Smooth muscle cell (in vitro differentiated cells): ENCODE measurements around the gene ANK2. TPM values are rescaled to one million over a fixed set of nuclear protein-coding genes. Genes with fewer than 3 reads are reported as not detected.

Experiments used
- DNase-seq: peaks from one replicate; lab custom pipeline; 2025; ENCODE audit not compliant: unreplicated experiment; lab: John Stamatoyannopoulos, UW
- H2AFZ ChIP-seq: fragments of 200-600 bp; sonication (generic); 2 replicates; pipeline ENCODE4 v1.6.0; 2016; ENCODE audit warnings: antibody characterized with exemption, low read depth, mild to moderate bottlenecking
- H3F3A ChIP-seq: fragments of 200-600 bp; sonication (generic); 2 replicates; pipeline ENCODE4 v1.6.0; 2017; ENCODE audit warnings: antibody characterized with exemption, low read depth
- H3K27ac ChIP-seq: fragments of 200-600 bp; sonication (generic); 2 replicates; pipeline ENCODE4 v1.5.1; 2016; ENCODE audit warnings: low read depth, mild to moderate bottlenecking
- H3K27me3 ChIP-seq: fragments of 200-600 bp; sonication (generic); 2 replicates; pipeline ENCODE4 v1.6.1; 2016; ENCODE audit warnings: low read depth, mild to moderate bottlenecking
- H3K36me3 ChIP-seq: fragments of 200-600 bp; sonication (generic); 2 replicates; pipeline ENCODE4 v1.5.1; 2016; ENCODE audit warnings: low read depth
- H3K4me1 ChIP-seq: fragments of 200-600 bp; sonication (generic); 2 replicates; pipeline ENCODE4 v1.5.1; 2016; ENCODE audit warnings: low read depth
- H3K4me2 ChIP-seq: fragments of 200-600 bp; sonication (generic); 2 replicates; pipeline ENCODE4 v1.6.0; 2016; ENCODE audit warnings: mild to moderate bottlenecking
- H3K4me3 ChIP-seq: fragments of 200-600 bp; sonication (generic); 2 replicates; pipeline ENCODE4 v1.5.1; 2016; ENCODE audit warnings: mild to moderate bottlenecking
- H3K79me2 ChIP-seq: fragments of 200-600 bp; sonication (generic); 2 replicates; pipeline ENCODE4 v1.6.0; 2016; ENCODE audit warnings: low read depth, mild to moderate bottlenecking
- H3K9ac ChIP-seq: fragments of 200-600 bp; sonication (generic); 2 replicates; pipeline ENCODE4 v1.6.0; 2016; ENCODE audit warnings: low read depth
- H3K9me3 ChIP-seq: fragments of 200-600 bp; sonication (generic); replicated peaks from 2 replicates; pipeline ENCODE4 v1.5.1; 2016; ENCODE audit warnings: low read depth
- H4K20me1 ChIP-seq: fragments of 200-600 bp; sonication (generic); 2 replicates; pipeline ENCODE4 v1.6.0; 2016; ENCODE audit warnings: low read depth
- WGBS: methylation state at CpG from one replicate; pipeline ENCODE4 v1.1.7; 2016; ENCODE audit warnings: low lambda C conversion rate; 5-methylcytosine and 5-hydroxymethylcytosine counted together
- polyA plus RNA-seq: library from polyadenylated mRNA; unstranded; fragments of >200 nt; fragmentation: Nextera tagmentation; extraction: Ambion mirVana; gene quantifications from 2 replicates; pipeline ENCODE4 v1.2.1, GENCODE V29; 2016
- total RNA-seq: library from RNA; depleted of rRNA; stranded (reverse); fragments of >200 nt; gene quantifications from 2 replicates; pipeline ENCODE4 v1.2.3, GENCODE V29; 2014
- TF ChIP-seq, protein P1 (sequence below): fragments of 200-600 bp; sonication (generic); IDR thresholded peaks from 2 replicates; pipeline ENCODE4 v1.5.1; 2017; ENCODE audit warnings: borderline replicate concordance, mild to moderate bottlenecking, antibody characterized with exemption; ENCODE audit not compliant: insufficient read depth, poor library complexity, severe bottlenecking

Gene ANK2
- total and polyA plus RNA-seq, 2 experiments from 2014 or later: 2.2 to 8.1 TPM

- H2AFZ ChIP-seq: no peak overlapping the region
- 77% methylated on average over 2 of the region's 2 CpGs for WGBS
Observed at GRCh38 chr4:113144091-113144490, 94.6 kb downstream of the ANK2 start.

DNA sequence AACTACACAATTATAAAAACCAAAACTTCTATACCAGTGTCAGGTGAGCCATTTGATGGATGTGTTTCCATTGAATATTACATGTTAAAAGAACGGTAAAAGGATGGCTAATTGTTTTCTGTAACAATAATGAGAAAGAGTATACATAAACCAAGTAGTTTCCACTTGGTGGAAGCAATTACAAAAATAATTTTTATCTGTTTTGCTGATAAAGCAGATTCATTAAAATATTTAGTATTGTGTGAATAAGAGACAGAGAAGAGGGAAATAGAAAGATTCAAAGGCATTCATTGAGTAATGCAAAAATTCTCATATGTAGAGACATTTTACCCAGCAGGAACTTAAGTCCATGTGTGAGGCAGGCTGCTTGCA, 95.7 kb downstream of the ANK2 start:
- no peaks in the 10 kb centered on the region for H4K20me1 ChIP-seq
- no peaks in the 10 kb centered on the region for H3K27me3 ChIP-seq
- no peak for DNase-seq
- 72% methylated on average over 1 of the region's 1 CpG for WGBS
- H3K4me1 ChIP-seq: peaks cover 22% of the 10 kb centered on the region
- no peaks in the 10 kb centered on the region for H3F3A ChIP-seq
- no peaks in the 10 kb centered on the region for H3K79me2 ChIP-seq
- no peaks in the 10 kb centered on the region for H3K36me3 ChIP-seq
- H3K9me3 ChIP-seq: no peaks in the 10 kb centered on the region
- H3K4me2 ChIP-seq: no peak overlapping the region
- H3K4me3 ChIP-seq: no peak overlapping the region
- no peak overlapping the region for H2AFZ ChIP-seq
- no peak overlapping the region for H3K9ac ChIP-seq
- TF ChIP-seq, protein P1, sequence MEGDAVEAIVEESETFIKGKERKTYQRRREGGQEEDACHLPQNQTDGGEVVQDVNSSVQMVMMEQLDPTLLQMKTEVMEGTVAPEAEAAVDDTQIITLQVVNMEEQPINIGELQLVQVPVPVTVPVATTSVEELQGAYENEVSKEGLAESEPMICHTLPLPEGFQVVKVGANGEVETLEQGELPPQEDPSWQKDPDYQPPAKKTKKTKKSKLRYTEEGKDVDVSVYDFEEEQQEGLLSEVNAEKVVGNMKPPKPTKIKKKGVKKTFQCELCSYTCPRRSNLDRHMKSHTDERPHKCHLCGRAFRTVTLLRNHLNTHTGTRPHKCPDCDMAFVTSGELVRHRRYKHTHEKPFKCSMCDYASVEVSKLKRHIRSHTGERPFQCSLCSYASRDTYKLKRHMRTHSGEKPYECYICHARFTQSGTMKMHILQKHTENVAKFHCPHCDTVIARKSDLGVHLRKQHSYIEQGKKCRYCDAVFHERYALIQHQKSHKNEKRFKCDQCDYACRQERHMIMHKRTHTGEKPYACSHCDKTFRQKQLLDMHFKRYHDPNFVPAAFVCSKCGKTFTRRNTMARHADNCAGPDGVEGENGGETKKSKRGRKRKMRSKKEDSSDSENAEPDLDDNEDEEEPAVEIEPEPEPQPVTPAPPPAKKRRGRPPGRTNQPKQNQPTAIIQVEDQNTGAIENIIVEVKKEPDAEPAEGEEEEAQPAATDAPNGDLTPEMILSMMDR: no peak
- H3K27ac ChIP-seq: no peak overlapping the region

More at GRCh38 chr4:113144091-113144490, 94.6 kb downstream of the ANK2 start:
- no peak overlapping the region for H3K27ac ChIP-seq
- no peaks in the 10 kb centered on the region for H4K20me1 ChIP-seq
- H3K36me3 ChIP-seq: no peaks in the 10 kb centered on the region
- H3K4me3 ChIP-seq: no peak overlapping the region
- H3F3A ChIP-seq: no peaks in the 10 kb centered on the region
- H3K9me3 ChIP-seq: no peaks in the 10 kb centered on the region
- no peaks in the 10 kb centered on the region for H3K27me3 ChIP-seq
- H3K4me2 ChIP-seq: no peak overlapping the region
- no peaks in the 10 kb centered on the region for H3K79me2 ChIP-seq
- no peak overlapping the region for H3K9ac ChIP-seq
- TF ChIP-seq, protein P1: no peak
- no peak for DNase-seq
- H3K4me1 ChIP-seq: peaks cover 22% of the 10 kb centered on the region

DNA sequence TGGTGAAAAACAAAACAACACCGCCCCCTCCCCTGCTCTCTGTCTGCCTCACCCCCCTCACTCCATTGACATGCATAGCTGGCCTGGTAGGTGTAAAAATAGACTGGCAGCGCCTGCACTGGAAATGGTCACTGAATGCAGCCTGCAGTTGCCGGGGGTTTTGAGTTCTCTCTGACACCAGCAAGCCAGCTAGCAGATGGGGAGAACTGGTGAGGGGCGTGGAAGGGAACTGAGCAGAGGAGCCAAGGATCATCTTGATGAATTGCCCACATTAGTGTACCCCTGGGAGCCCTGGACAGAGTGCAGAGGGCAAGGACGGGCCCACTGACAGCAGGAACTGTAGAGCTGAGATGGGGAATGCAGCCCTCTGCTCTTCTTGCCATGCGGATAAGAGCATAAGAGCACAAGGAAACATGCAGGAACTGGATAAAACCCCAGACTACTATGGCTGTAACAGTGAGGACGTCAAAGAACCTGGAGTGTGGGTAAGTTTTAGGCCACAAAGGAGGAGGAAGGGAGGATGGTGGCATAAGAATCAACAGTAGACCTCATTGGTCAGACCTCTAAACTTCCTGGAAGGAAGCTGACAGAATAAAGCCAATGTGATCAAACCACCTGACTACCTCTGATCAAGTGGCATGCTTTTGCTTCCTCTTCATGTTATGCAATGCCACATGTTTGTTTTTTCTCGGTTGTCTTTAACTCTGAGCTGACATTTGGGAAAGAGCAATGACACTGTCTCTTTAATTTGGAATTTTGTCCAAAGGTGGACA, 96.3 kb downstream of the ANK2 start:
- H3K4me2 ChIP-seq: no peak overlapping the region

More for the DNA sequence above, 96.3 kb downstream of the ANK2 start:
- Histone ChIP-seq H3K79me2 (no peaks in the 10 kb centered on the region), H3K27me3 (no peaks in the 10 kb centered on the region), H3K36me3 (no peaks in the 10 kb centered on the region), H2AFZ (no peak overlapping the region), H3K4me3 (no peak overlapping the region), H4K20me1 (no peaks in the 10 kb centered on the region), H3K4me1 (peaks cover 22% of the 10 kb centered on the region), H3F3A (no peaks in the 10 kb centered on the region), H3K9me3 (no peaks in the 10 kb centered on the region), H3K27ac (no peak overlapping the region), H3K9ac (no peak overlapping the region)
- WGBS: 63% methylated on average over 8 of the region's 8 CpGs
- TF ChIP-seq, protein P1: no peak
- no peak for DNase-seq
